ENCODE measurements around the gene ELOVL4.

DNA sequence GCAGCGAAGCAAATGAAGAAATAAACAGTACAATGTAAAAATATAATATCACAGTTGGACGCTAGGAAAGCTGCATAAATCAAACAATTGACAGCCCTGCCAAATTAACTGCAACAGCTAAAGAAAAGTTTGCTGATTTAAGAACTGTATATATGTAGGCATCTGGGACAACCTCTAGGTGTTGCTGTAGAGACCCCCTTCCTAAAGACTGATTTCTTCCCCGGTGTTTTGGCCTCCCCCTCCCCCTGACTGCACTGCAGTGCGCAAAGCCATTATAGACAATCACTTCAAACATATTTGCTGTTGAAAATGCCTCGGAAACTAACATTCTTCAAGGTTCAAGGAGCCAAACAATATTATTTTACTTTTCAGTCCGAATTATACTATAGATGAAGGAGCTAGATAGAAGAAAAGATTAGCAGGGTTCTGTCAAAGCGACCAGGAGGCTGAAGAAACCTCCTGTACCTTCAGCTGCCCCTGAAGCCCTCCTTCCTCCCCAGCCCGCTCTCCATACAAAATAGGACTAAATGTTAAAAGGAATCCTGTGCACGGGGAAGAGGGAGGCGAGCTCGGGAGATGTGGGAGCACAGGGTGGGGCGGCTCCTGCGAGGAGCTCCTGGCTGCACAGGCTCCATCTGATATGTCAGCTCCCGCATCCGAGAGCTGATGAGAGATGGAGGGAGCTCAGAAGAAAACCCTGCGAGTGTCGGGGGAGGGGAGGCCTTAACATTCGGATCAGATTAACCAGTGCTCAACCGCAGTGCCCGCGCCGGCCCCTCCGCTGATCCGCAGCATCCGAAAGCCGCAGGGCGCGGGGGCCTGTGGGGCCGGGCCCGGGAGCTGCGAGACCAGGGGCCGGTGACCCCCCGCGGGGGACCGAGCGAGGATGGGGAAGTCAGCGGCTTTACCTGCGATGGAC, 822 bp downstream of the ELOVL4 start:
- TF ChIP-seq, protein P1, sequence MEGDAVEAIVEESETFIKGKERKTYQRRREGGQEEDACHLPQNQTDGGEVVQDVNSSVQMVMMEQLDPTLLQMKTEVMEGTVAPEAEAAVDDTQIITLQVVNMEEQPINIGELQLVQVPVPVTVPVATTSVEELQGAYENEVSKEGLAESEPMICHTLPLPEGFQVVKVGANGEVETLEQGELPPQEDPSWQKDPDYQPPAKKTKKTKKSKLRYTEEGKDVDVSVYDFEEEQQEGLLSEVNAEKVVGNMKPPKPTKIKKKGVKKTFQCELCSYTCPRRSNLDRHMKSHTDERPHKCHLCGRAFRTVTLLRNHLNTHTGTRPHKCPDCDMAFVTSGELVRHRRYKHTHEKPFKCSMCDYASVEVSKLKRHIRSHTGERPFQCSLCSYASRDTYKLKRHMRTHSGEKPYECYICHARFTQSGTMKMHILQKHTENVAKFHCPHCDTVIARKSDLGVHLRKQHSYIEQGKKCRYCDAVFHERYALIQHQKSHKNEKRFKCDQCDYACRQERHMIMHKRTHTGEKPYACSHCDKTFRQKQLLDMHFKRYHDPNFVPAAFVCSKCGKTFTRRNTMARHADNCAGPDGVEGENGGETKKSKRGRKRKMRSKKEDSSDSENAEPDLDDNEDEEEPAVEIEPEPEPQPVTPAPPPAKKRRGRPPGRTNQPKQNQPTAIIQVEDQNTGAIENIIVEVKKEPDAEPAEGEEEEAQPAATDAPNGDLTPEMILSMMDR (IDR thresholded peaks at IDR 0.05), result no peak
- TF ChIP-seq POLR2AphosphoS5 (IDR thresholded peaks at IDR 0.05), result no peak
